Adipose tissue (tissue), 3 donors: Measurements from ENCODE around the gene STXBP3. TPM values are rescaled to one million over a fixed set of nuclear protein-coding genes. Genes with fewer than 3 reads are reported as not detected.
A peak's percentile ranks its signal among the peaks of the same experiment; 100 is the strongest.

Source experiments
- H3K27ac ChIP-seq: one replicate; pipeline ENCODE4 v1.5.1; 2013; ENCODE audit warnings: low read depth, low read length
- WGBS, 3 donors: extraction: QIAGEN DNeasy Blood & Tissue Kit; methylation state at CpG; one replicate each; pipeline ENCODE4 v1.1.7; 2013; 5-methylcytosine and 5-hydroxymethylcytosine counted together
- polyA plus RNA-seq, 3 donors: library from polyadenylated mRNA; stranded (reverse); fragments of 200-250 nt; gene quantifications; one replicate each; pipeline ENCODE4 v1.2.3, GENCODE V29; 2013
- donor health status: healthy with polysubstance abuse.
- donor health status: Bipolar disorder and iron deficiency.
- donor health status: healthy.

STXBP3 gene
- polyA plus RNA-seq, 3 donors: 15.9 to 27.4 (median 19.2) TPM

DNA sequence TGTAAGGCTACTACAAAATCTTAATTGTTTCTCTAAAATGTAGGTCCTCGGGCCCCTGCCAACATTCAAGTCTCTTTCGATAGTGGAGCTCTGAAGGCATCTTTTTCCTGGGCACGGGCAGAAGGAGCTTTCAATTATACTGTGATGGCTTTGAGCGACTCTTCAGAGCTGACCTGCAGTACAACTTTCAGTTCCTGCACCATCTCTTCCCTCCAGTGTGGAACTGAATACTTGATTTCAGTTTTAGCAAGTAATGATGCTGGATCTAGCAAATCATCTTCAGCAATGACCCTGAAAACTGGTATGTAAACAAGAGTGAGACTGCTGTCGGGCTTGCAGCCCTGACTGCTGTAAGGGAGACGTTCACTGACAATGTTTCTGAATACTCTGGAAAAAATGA, 24.2 kb upstream of the STXBP3 start:
- WGBS, 3 donors: 72 to 78% (median 74%) methylated on average over 6 of the region's 6 CpGs
- H3K27ac ChIP-seq: no peak overlapping the region

DNA sequence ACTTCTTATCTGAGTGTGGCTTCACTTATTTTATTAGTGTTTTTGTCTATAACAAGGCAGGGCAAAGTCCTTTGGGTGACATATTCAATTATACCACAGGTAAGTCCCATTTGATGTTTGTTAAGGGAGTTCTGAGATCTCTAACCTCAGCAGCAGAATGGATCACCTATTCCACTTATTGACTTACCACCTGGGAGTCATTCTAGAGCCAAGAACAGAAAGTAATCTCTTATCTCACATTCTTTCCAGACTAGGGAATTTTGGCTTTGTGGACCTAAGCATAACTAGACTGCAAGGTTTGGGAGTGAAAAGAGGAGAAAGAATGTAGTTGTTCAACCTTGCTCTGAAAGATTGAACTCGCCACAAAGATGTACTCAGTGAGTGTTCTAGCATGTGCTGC, 20.6 kb upstream of the STXBP3 start:
- 64 to 78% (median 71%) methylated on average over 1 of the region's 1 CpG for WGBS, 3 donors
- H3K27ac ChIP-seq: no peak overlapping the region

DNA sequence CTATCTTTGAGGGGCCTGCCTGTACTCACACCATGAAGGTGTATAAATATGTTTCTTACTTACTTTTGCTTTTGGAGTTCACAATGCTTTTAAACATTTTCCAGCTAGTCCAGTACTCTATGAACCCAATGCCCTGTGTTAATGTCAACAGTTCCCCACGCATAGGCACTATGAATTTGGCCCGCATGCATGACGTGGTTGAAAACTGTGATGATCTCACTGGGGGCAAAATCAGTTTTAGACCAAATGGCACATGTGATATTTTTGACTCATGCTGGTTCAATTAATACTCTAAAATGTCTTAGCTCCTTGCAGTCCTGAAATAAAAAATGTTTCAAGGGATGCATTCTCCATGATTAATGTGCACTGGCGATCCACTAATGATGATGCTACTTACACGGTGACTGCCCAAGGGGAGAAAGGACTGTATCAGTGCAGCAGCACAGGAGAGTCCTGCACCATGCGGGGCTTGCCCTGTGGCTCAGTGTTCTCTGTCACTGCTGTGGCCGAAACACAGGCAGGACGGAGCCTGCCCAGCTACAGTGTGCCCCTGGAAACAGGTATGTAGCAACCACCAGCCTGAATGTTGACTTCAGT, 18.0 kb upstream of the STXBP3 start:
- WGBS, 3 donors: 84 to 89% (median 88%) methylated on average over 8 of the region's 8 CpGs
- H3K27ac ChIP-seq: no peak overlapping the region

DNA sequence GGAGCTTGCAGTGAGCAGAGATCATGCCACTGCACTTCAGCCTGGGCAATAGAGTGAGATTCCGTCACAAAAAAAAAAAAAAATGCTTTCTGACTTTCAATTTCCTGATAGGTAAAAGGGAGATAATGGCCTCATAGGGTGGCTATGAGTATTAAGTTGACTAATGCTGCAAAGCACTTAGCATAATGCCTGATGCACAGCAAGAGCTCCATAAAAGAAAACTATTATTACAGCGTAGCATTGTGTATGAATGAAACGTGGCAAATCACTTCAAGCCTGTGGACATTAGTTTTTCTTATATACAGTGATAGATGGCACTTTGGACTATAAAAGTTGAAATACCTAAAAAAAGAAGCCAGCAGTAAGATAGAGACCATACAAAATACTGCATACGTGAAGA, 17.0 kb upstream of the STXBP3 start:
- H3K27ac ChIP-seq: no peak overlapping the region
- WGBS, 3 donors: 87 to 92% (median 90%) methylated on average over 4 of the region's 4 CpGs

DNA sequence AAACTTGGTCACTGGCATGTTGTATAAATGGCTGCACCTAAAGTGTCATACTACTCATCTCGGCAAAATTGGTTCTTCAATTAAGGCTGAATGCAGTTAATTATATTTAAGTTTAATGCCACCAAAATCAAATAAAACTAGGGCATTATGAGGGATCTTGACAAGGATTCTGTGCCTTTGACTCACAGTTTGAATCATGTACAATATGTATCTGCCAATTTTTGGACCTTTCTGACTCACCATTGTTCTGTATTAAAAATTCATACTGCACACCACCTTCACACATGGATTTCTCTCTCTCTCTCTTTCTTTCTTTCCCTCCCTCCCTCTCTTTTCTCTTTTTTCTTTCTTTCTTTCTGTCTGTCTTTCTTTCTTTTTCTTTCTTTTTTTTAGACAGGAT, 14.1 kb upstream of the STXBP3 start:
- 91 to 97% (median 94%) methylated on average over 1 of the region's 1 CpG for WGBS, 3 donors
- H3K27ac ChIP-seq: no peak overlapping the region

DNA sequence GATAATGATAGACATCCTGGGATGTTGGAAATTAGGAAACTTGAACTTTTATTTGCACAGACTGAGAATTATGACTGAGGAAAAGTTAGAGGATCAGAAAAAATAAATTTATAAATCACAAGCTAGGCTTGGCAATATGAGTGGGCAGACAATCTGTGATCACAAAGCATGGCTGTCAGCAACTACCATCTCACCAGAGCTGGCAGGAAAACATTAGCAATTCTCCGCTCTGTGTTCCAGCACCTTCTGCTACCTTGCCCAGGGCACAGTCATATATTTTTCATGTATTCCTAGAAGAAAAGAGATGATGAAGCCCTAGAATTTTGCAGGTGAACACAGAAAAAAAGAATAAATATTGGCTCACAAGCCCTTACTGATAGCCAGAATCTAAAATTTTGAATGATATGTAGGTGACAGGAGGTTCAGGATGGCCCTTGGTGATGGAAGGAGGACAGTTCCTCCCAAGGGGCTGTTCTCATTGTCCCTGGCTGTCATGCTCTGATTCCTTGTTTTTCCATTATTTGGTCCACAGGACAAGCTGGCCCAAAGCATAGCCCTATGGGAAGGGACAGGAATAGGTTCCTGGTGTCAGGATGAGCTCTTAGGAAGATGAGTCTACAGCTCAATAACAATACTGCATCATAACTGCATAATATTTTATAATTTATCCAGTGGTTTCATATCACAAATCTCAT, 12.2 kb upstream of the STXBP3 start:
- WGBS, 3 donors: 94 to 100% (median 96%) methylated on average over 1 of the region's 1 CpG
- H3K27ac ChIP-seq: no peak overlapping the region

DNA sequence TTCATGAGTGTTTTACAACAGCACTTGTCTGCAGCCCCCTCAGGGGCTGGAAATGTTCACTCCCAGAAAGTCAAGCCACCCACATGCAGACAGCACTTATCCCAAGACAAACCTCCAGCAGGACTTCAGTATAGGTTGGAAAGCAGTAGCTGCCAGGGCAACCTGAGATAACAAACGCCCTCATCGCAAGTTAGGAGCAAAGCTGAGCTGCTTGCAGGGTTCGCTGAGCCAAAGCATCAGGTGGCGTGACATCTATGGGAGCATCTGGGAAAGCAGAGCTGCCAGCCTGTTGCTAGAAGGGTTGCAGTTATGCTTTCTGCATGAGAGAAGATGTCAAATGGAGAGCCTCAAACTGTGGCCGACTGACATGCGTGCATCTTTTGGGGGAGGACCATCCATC, 4.2 kb upstream of the STXBP3 start:
- H3K27ac ChIP-seq: no peak overlapping the region
- 73 to 86% (median 85%) methylated on average over 6 of the region's 6 CpGs for WGBS, 3 donors

DNA sequence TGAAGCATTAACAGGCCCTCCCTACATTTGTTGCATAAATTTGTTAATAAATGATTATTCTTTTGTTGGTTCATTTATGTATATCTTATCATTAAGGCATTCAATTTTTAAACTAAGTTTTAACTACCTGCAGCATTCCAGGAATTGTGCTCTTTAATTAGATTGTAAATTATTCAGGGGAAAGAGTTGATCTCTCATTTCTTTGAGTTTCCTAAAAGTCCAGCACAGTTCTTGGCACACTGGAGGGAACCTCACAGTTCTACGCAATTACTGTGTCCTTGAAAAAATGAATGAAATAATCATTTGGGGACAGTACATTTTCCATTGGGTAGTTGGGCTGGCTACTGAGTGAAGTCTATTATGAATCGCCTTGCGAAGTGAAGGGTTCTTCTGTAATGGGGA, 493 bp upstream of the STXBP3 start:
- 37 to 43% (median 42%) methylated on average over 3 of the region's 3 CpGs for WGBS, 3 donors
- peak overlapping the region; percentile 35 for H3K27ac ChIP-seq

DNA sequence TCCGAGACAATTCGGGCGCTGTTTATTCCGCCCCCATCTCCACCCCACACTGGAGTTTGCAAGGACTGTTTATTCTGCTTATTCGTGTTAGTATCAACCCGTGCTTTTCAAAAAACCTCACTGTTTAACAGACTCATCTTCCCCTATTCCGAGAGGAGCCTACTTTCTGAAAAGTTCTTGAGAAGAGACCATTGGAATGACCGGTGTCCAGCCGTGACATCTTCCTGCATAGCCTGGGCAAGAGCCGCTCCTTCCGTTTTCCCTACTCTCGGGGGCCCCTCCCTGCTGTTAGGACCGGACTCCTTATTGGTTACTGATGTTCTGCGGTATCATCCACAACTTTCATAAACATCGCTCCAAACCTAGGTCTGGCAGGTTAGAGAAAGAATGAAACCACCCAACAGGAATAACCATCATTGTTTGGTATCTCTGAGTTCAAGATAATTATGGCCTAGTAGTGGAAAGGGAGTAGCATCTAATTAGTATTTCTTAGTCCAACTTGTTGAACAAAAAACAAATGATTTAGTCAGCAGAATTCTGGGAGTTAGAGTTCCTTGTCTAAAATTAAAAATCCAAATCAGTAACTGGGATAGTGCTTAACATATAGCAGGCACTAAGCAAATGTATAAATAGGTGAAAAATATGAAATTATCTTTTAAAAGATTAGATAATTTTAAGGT, 837 bp downstream of the STXBP3 start:
- H3K27ac ChIP-seq: peak overlapping the region; percentile 99
- 0% methylated on average over 15 of the region's 15 CpGs for WGBS, 3 donors

DNA sequence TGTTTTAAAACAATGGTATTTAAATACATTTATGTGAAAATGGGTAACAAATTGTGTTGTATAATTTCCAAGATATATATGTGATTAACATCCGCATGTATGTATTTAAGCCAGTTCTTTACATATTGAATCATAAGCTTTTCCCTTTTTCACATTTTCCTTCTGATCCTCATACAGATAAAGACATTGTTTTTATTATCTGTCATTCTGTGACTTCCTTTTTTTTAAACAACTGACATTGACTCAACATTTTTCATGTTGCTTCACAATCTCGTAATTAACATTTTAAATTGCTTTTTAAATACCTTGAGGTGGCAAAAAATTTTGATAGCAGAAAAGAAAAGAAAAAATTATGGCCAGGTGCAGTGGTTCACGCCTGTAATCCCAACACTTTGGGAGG, 1.4 kb downstream of the STXBP3 start:
- 63 to 71% (median 68%) methylated on average over 3 of the region's 3 CpGs for WGBS, 3 donors
- H3K27ac ChIP-seq: no peak overlapping the region

DNA sequence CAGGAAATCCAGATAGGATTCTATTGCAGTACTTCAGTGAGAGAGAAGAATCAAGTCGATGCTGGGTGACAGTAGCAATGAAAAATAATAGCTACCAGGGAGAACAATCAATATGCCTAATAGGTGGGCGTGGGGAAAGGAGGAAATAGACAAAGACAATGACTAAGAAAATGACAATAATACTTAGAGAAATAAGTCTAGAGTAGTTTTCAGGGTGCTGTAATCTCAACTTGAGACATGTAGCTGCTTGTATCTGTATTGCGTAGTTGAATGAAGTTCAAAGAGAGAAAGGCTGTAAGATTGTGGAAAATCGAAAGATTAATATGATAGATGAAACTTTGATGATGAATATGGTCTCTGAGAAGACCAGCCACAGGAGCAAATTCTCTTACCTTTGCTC, 2.6 kb downstream of the STXBP3 start:
- 57 to 88% (median 85%) methylated on average over 4 of the region's 4 CpGs for WGBS, 3 donors
- no peak overlapping the region for H3K27ac ChIP-seq

DNA sequence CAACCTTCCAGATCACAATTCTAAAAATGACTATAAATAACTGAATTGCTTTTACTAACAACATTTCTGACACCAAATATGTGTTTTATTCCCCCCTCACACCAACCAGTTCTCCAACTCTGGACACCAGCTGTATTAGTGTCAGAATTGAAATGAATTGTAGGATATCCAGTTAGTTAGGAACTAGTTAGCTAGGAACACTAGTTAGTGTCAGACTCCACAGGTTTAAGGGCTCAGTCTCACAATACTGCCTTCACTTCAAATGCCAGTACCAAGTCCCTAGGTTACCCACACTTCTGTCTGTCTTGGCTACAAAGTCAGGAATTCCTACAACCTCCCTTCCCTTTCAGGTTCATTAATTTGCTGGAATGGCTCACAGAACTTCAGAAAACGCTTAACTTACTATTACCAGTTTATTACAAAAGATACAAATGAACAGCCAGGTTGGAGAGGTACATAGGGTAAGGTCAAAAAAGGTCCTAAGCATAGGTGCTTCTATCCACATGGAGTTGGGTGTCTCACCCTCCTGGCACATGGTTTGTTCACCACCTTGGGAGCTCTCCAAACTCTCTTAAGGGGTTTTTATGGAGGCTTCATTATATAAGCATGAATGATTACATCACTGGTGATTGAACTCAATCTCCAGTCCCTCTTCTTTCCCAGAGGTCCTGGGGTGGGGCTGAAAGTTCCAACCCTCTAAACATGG, 4.2 kb downstream of the STXBP3 start:
- WGBS, 3 donors: 80 to 89% (median 88%) methylated on average over 1 of the region's 1 CpG
- no peak overlapping the region for H3K27ac ChIP-seq

DNA sequence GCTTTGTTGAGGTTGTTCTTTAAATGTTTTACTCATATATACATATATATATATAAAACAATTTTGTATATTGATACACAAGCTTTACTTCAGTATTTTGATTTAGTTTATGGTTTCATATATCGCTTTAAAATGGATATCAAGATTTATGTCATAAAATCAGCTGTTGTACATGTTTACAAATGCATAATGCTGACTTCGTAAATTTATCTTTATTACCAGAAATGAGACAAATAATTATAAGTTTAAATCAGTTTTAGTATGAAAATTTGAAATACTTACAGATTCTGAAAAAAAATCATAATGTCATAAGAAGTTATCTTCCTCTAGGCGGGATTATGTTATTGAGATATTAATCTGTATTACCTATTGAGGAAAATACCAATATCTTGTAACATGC, 6.9 kb downstream of the STXBP3 start:
- WGBS, 3 donors: 76 to 79% (median 76%) methylated on average over 3 of the region's 3 CpGs
- H3K27ac ChIP-seq: no peak overlapping the region

DNA sequence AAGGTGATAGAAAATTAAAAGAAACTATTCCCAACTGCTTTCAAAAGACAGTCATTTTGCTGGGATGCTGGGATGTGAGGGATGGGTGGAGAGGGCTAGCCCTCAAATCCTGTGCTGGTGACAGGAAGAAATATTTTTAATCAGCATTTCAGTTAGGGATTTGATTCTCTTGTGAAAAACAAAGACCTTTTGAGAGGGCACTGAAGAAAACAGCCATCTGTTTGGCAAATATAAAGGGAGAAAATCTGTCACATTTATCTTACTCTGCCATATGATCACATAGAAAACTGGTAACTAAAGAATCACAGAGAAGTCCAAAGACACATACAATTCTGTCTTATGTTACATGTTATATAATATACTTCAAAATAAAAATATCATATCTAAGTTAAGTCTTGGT, 12.3 kb downstream of the STXBP3 start:
- no peak overlapping the region for H3K27ac ChIP-seq

DNA sequence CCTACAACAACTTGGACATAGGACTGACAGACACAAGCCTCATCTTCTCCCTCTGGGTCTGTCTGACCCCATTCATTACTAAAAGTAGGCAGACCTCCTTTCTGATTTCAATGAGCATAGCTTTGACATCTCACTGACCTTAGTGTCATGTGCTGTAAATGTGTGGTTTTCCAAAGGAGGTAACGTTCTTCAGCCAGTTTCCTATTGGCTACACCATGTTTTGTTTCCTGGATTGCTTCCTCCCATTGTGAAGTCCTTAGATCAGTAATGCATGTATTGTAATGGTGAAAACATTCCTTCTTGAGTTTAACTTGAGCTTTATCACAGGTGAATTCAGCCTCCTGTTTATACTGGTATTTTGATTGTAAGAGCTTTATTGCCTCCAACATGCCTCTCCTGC, 20.6 kb downstream of the STXBP3 start:
- H3K27ac ChIP-seq: no peak overlapping the region
- WGBS, 3 donors: 37 to 69% (median 43%) methylated on average over 1 of the region's 1 CpG

DNA sequence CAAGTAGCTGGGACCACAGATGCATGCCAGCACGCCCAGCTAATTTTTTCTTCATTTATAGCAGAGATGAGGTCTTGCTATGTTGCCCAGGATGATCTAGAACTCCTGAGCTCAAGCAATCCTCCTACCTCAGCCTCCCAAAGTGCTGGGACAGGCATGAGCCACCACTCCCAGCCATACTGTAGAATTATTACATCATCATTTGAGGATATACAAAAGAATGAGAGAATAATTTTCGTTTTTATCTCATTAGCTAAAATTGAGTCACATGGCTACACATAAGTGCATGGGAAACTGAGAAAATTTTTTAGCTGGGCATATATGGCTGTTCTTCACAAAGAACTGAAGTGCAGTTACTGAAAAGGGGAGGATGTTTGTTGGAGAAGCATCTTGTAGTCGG, 21.2 kb downstream of the STXBP3 start:
- 81 to 91% (median 89%) methylated on average over 3 of the region's 3 CpGs for WGBS, 3 donors
- H3K27ac ChIP-seq: no peak overlapping the region

DNA sequence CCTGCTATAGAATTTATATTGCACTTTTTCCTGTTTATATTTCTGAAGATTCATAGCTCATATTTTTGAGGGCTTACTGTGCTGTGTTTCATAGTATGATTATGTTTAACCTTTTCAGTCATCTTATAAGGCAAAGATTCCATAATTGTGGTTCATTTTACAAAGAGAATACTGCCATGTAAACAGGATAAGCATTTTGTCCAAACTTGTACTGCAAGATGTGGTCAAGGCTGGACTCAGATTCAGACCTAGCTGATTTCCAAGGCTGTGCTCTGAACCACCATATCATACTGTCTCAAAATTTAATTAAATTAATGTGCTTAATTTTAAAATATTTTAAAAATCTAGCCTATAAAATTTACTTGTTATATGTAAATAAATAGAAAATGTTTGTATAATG, 31.4 kb downstream of the STXBP3 start:
- H3K27ac ChIP-seq: no peak overlapping the region

DNA sequence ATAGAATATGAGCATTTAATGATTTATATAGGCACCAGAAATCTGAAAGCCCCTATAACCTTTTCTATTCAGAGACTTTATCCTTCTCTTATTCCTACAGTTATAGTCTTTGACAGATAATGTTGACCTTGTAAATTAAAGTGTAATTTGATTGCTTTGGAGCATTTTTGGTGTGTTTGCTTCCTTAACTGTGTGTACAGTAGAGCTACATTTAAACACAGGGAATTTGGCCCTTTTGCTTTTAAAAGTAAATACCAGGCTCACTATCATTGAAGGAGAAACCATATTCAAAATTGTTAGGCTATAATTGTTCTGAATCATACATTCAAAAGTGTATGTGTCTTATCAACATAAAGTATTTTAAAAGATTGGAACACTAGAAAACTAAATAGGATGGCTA, 33.0 kb downstream of the STXBP3 start:
- no peak overlapping the region for H3K27ac ChIP-seq

DNA sequence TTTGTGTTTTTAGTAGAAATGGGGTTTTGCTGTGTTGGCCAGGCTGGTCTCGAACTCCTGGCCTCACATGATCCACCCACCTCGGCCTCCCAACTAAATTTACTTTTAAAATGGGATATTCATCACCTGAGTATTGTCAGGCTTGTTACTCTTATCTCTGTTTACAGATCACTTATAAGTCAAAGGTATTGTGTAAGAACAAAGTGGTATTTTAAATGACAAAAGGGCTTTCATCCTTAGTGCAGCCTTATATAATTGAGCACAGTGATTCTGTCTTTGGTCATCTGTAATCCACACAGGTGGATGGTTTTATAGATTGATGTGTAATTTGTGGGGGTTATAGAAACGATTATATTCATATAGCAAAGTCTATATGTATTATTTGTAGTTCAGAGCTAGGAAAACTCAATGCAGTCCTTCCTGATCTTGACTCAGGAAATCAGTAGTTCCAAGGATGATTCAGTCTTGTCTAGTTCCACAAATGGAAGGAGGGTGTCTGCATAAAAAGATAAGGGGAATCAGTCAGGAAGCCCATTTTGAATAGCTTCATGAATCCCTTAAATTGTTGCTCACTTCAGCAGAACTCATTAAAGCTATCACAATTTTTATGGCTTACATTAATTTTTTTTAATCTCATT, 34.6 kb downstream of the STXBP3 start:
- no peak overlapping the region for H3K27ac ChIP-seq
- WGBS, 3 donors: 78 to 95% (median 94%) methylated on average over 3 of the region's 3 CpGs
